Left cardiac atrium (tissue), 4 donors: ENCODE data around the gene STK11. TPM values are rescaled to one million over a fixed set of nuclear protein-coding genes. Genes with fewer than 3 reads are reported as not detected.
A peak's percentile ranks its signal among the peaks of the same experiment; 100 is the strongest.

Experiments
- ATAC-seq, 2 donors: fragments of 200-7000 bp; cut with Tn5 transposase; one replicate each; pipeline ENCODE4 v1.9.1; 2020; ENCODE audit warnings: mild to moderate bottlenecking in 2 of 2, moderate library complexity in 2 of 2
- DNase-seq: peaks from one replicate; pipeline ENCODE4 v3.0.0-alpha.2; 2020
- intact Hi-C, 2 donors: fragments of 100-400 bp; cut with DNase I; formaldehyde crosslinking; loops; one replicate each; pipeline versions ENCODE4 v1.14.1 to v1.15.1; 2022 to 2023
- total RNA-seq, 2 donors: library from RNA; stranded (reverse); fragmentation: NEBNext Ultra II Directional; extraction: Animal tissue kit (Norgen Biotek cat#: 25700); gene quantifications; one replicate each; pipeline ENCODE4 v1.2.1, GENCODE V29; 2021
- donor health status: DM: no; HTN: yes; CAD: no.
- donor health status: DM: no; HTN: yes; CAD: no; lungs with severe emphysema.
- donor health status: DM: yes; HTN: yes; CAD: no.
- donor health status: Dilated cardiomyopathy.

Gene STK11
- total RNA-seq, 2 donors from 2014 or later, result 48.2 to 53.0 TPM

DNA sequence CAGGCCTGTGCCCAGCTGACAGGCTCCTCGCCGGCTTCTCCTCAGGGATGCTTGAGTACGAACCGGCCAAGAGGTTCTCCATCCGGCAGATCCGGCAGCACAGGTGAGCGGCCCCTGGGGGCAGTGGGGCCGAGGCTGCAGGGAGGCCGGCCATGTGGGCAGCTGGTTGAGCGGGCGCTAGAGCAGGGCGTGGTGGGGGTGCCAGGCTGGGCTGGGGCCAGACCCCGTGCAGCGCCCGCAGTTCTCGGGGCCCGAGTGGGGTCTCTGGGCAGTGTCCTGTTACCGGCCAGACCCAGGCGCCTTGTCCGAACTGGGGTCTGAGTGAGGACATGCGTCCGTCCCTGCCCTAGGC is 16.3 kb downstream of the STK11 start:
- intact Hi-C loops, result no loop called here
- no peak for ATAC-seq
- no peak for DNase-seq

DNA sequence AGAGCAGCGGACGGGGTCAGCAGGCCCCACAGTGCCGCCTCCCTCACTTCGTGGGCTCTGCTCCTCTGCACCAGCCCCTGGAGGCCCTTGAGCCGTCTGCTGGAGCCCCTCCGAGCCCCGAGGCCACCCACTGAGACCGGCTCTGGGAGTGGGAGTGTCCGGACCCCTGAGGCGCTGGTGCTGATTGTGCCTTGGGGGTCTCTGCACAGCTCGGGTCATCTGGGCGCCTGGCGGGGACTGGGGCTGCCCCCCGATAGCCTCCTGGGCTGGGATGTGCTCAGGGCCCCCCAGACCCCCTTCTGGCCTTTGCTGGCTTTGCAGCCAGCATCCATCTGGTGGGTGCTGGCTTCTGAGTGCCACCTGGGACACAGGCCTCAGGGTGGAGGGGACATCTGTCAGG is 16.8 kb downstream of the STK11 start:
- ATAC-seq (no peak), DNase-seq (no peak)
- intact Hi-C loops, result no loop called here

GRCh38 chr19:1223018-1223855 is 17.7 kb downstream of the STK11 start:
- DNase-seq (peak; percentile 45), ATAC-seq (no peak)
- intact Hi-C loops, result no loop called here

- intact Hi-C loops, result no loop called here
- DNase-seq (no peak), ATAC-seq (no peak)
Measured at GRCh38 chr19:1224047-1224825, 18.7 kb downstream of the STK11 start.

- ATAC-seq (no peak), DNase-seq (no peak)
- intact Hi-C loops, result no loop called here
Measured at GRCh38 chr19:1224847-1225246, 19.3 kb downstream of the STK11 start.

GRCh38 chr19:1225440-1226226 is 20.1 kb downstream of the STK11 start:
- ATAC-seq (no peak), DNase-seq (no peak)
- intact Hi-C loops, result no loop called here

DNA sequence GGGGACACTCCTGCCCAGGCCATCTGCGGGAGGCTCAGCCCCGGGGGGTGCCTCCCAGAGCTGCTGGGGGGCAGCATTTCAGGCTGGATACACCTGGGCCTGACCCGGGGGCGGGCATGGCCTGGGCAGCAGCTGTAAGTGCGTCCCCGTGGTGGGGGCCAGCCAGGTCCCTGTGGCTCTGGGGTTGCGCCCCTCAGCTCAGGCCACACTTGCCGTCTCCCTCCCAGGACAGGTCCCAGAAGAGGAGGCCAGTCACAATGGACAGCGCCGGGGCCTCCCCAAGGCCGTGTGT is 20.6 kb downstream of the STK11 start:
- intact Hi-C loops, result no loop called here
- ATAC-seq (no peak), DNase-seq (no peak)

DNA sequence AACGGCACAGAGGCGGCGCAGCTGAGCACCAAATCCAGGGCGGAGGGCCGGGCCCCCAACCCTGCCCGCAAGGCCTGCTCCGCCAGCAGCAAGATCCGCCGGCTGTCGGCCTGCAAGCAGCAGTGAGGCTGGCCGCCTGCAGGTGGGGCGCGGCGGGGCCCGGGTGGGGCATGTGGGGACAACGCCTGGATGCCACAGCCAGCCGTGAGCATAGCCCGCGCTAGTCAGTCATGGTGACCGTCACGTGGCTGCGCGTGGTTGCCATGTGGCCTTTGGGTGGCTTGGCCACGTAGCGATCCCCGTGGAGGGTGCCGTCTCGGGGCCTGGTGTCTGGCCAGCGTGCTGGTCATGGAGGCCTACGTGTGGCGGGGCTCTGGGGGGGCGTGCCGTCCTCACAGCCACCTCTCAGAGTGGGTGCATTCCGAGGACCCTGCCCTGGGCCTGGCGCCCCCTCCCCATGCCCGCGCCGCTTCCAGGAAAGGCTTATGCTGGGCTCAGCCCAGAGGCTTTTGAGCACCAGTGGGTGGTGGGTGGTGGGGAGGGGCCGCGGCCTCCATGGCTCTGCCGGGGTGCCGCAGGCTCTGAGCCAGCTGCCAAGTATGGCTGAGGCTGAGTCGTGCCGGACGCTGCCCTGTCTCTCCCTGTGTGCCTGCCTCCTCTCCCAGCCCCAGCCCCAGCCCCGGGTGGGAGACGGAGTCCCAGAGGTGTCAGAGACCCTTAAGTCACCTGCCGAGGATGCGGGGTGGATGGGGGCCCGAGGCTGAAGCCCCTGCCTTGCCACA is 21.1 kb downstream of the STK11 start:
- intact Hi-C loops, result no loop called here
- no peak for ATAC-seq
- DNase-seq, result no peak

- intact Hi-C loops, result no loop called here
- no peak for ATAC-seq
- no peak for DNase-seq
Measured at GRCh38 chr19:1227304-1228054, 21.9 kb downstream of the STK11 start.

GRCh38 chr19:1228161-1228957 is 22.8 kb downstream of the STK11 start:
- intact Hi-C loops, result no loop called here
- DNase-seq (no peak), ATAC-seq (no peak)

- ATAC-seq, result no peak
- intact Hi-C loops, result no loop called here
- DNase-seq, result no peak
Measured at GRCh38 chr19:1229056-1229923, 23.7 kb downstream of the STK11 start.

- no peak for DNase-seq
- ATAC-seq, result no peak
- intact Hi-C loops, result no loop called here
Measured at GRCh38 chr19:1229924-1230782, 24.6 kb downstream of the STK11 start.

DNA sequence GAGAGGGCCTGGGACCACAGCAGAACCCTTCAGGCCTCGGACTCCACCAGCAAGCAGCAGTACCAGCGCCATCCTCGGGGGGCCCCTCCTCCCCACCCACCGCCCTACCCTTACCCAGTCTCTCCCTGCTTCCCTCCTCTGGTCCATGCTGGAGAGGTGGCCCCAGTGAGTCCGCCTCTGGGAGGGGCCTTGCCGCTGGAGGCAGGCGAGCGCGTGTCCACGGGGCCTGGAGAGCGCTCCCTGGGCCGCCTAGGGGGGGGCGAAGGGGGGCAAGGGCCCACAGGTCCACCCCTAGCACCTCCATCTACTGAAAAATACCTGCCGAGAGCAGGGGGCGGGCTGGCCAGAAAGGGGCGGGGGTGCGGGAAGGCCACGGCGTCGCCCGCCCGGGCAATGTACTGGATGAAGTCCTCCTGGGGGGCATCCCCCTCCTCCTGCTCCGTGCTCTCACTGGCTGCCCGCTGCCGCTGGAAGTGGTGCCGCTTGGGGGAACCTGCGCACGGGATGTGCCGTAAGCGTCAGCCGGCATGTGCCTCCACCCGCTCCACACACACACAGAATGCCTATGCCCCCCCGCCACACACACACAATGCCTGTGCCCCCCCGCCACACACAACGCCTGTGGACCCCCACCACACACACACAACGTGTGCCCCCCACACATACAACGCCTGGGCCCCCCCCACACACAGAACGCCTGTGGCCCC is 25.4 kb downstream of the STK11 start:
- intact Hi-C loops, result no loop called here
- ATAC-seq, result no peak

DNA sequence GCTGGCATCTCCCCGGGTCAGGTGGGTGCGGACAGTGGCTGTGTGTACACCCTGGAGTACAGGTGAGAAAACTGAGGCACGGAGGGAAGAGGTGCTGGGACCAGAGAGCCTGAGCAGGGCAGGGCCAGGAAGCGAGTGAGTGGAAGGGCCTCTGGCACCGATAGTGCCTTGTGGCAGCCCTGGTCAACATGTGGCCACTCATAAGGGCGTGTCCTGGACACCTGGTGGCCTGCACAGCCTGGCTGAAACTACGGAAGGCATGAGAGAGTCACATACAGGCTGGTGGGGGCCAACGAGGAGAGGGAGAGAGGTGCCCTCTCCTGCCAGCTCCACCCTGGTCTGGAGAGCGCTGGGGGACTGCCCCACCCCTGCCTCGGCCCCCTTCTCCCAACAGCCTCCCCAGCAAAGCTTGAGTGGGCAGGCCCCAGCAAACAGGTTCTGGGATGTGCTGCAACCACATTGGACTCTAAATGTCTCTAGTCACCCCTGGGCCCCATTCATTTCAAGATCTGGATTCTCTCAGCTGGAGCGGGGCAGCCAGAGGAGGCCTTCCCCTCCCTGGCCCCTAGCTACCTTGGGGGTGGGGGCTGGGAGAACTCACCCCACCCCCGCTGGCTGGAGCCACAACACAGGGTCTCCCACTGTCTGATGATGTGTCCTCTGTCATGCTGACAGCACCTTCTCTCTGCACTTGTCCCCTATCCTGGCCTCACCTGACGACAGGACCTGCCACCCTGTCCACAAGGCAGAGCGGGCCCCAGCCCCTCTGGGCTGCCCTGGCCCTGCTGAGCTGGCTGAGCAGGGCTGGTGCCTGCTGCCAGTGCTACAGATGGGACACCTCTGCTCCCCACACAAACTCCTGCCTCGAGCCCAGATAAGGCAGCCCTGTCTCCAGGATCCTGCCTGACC is 26.4 kb downstream of the STK11 start:
- intact Hi-C loops, result no loop called here
- peak; percentile 4 to 19 for ATAC-seq

More for the DNA sequence above, 25.4 kb downstream of the STK11 start:
- DNase-seq, result no peak

More for the DNA sequence above, 26.4 kb downstream of the STK11 start:
- no peak for DNase-seq
